ENCODE measurements around the gene NUDT14.

The NUDT14 gene

GRCh38 chr14:105158794-105159193, 22.3 kb downstream of the NUDT14 start:
- no peak for DNase-seq (ENCODE audit: low read depth)

GRCh38 chr14:105157872-105158271, 23.2 kb downstream of the NUDT14 start:
- DNase-seq (ENCODE audit: low read depth), result no peak

- no peak for DNase-seq (ENCODE audit: low read depth)
Observed at GRCh38 chr14:105156414-105157375, 24.4 kb downstream of the NUDT14 start.

- DNase-seq (ENCODE audit: low read depth), result no peak
Observed at GRCh38 chr14:105155681-105156413, 25.3 kb downstream of the NUDT14 start.

GRCh38 chr14:105155071-105155651, 26.0 kb downstream of the NUDT14 start:
- no peak for DNase-seq (ENCODE audit: low read depth)

- no peak for DNase-seq (ENCODE audit: low read depth)
Observed at GRCh38 chr14:105154476-105154871, 26.6 kb downstream of the NUDT14 start.

- DNase-seq (ENCODE audit: low read depth), result no peak
Observed at GRCh38 chr14:105153739-105154475, 27.2 kb downstream of the NUDT14 start.

GRCh38 chr14:105153331-105153731, 27.8 kb downstream of the NUDT14 start:
- no peak for DNase-seq (ENCODE audit: low read depth)

GRCh38 chr14:105152794-105153241, 28.3 kb downstream of the NUDT14 start:
- DNase-seq (ENCODE audit: low read depth), result no peak

- no peak for DNase-seq (ENCODE audit: low read depth)
Observed at GRCh38 chr14:105151838-105152793, 29.0 kb downstream of the NUDT14 start.

GRCh38 chr14:105151084-105151837, 29.9 kb downstream of the NUDT14 start:
- DNase-seq (ENCODE audit: low read depth), result no peak

- no peak for DNase-seq (ENCODE audit: low read depth)
Observed at GRCh38 chr14:105150368-105151083, 30.6 kb downstream of the NUDT14 start.

GRCh38 chr14:105150026-105150367, 31.1 kb downstream of the NUDT14 start:
- no peak for DNase-seq (ENCODE audit: low read depth)

- no peak for DNase-seq (ENCODE audit: low read depth)
Observed at GRCh38 chr14:105149146-105149781, 31.8 kb downstream of the NUDT14 start.

GRCh38 chr14:105148604-105149145, 32.4 kb downstream of the NUDT14 start:
- no peak for DNase-seq (ENCODE audit: low read depth)

GRCh38 chr14:105147671-105148603, 33.2 kb downstream of the NUDT14 start:
- DNase-seq (ENCODE audit: low read depth), result no peak

- DNase-seq (ENCODE audit: low read depth), result no peak
Observed at GRCh38 chr14:105146976-105147635, 34.0 kb downstream of the NUDT14 start.
